Activated CD8-positive, alpha-beta T cell treated with anti-CD3 and anti-CD28 coated beads for 36 hours (primary cell): Measurements from ENCODE around the gene ITIH4. TPM values are rescaled to one million over a fixed set of nuclear protein-coding genes. Genes with fewer than 3 reads are reported as not detected.

Source experiments
- ATAC-seq: fragments of 200-7000 bp; cut with Tn5 transposase; one replicate; pipeline ENCODE4 v1.10.0; 2021; ENCODE audit warnings: mild to moderate bottlenecking, moderate library complexity
- CTCF ChIA-PET: fragments of 350-600 bp; sonication (Branson Sonifier 250); formaldehyde crosslinking; loops from one replicate; lab custom pipeline; 2021; ENCODE audit warnings: antibody characterized with exemption; lab: Charles Lee
- POLR2A ChIA-PET: fragments of 350-600 bp; sonication (Branson Sonifier 250); formaldehyde crosslinking; loops from one replicate; lab custom pipeline; 2021; ENCODE audit warnings: antibody characterized with exemption; lab: Charles Lee
- DNase-seq: peaks from one replicate; pipeline ENCODE4 v3.0.0-alpha.2; 2020
- H3K27ac Mint-ChIP-seq: one replicate; pipeline ENCODE4 v1.8.0; 2021; ENCODE audit warnings: mild to moderate bottlenecking, mixed read lengths
- H3K27me3 Mint-ChIP-seq: one replicate; pipeline ENCODE4 v1.8.0; 2021; ENCODE audit warnings: mixed read lengths
- H3K36me3 Mint-ChIP-seq: one replicate; pipeline ENCODE4 v1.8.0; 2021; ENCODE audit warnings: low read depth, mixed read lengths
- H3K4me1 Mint-ChIP-seq: one replicate; pipeline ENCODE4 v1.8.0; 2021; ENCODE audit warnings: low read depth, mixed read lengths
- H3K4me3 Mint-ChIP-seq: one replicate; pipeline ENCODE4 v1.8.0; 2021; ENCODE audit warnings: mild to moderate bottlenecking, moderate library complexity, mixed read lengths
- H3K9me3 Mint-ChIP-seq: one replicate; pipeline ENCODE4 v1.8.0; 2021; ENCODE audit warnings: mixed read lengths
- CTCF ChIP-seq: fragments of 200-600 bp; IDR thresholded peaks from one replicate; pipeline ENCODE4 v1.8.0; 2022; ENCODE audit warnings: antibody characterized with exemption, mild to moderate bottlenecking
- intact Hi-C: fragments of 100-400 bp; cut with micrococcal nuclease; formaldehyde crosslinking; loops from one replicate; pipeline ENCODE4 v1.10.0; 2022
- total RNA-seq, 2 experiments: library from RNA; stranded (reverse); gene quantifications; one replicate each; pipeline ENCODE4 v1.2.3, GENCODE V29; 2021

ITIH4 gene
- total RNA-seq, 2 experiments from 2014 or later, result 3.9 to 5.5 TPM

- ChIA-PET CTCF (interaction anchor here (0.9 to 2.2 kb wide), 3 partner anchors 11 to 37 kb away, joined by 3 to 6 read pairs (median 3); no protein-coding TSS in a partner anchor), POLR2A (no interaction called here)
- Mint-ChIP-seq H3K9me3 (no peaks in the 10 kb centered on the region), H3K36me3 (no peaks in the 10 kb centered on the region), H3K27me3 (no peaks in the 10 kb centered on the region), H3K4me3 (no peak overlapping the region), H3K4me1 (no peaks in the 10 kb centered on the region), H3K27ac (no peak overlapping the region)
- ATAC-seq, result no peak
- TF ChIP-seq CTCF, result no peak
- intact Hi-C loops, result no loop called here
- no peak for DNase-seq
Observed at GRCh38 chr3:52809149-52809548, 21.3 kb downstream of the ITIH4 start.

- H3K27ac Mint-ChIP-seq, result no peak overlapping the region
- DNase-seq (no peak), ATAC-seq (no peak)
- no peaks in the 10 kb centered on the region for H3K27me3 Mint-ChIP-seq
- TF ChIP-seq CTCF, result no peak
- CTCF ChIA-PET, result interaction anchor here (2.4 kb wide), 1 partner anchor 16 kb away, joined by 7 read pairs; no protein-coding TSS in a partner anchor
- no peaks in the 10 kb centered on the region for H3K36me3 Mint-ChIP-seq
- no peak overlapping the region for H3K4me3 Mint-ChIP-seq
- intact Hi-C loops, result no loop called here
- no peaks in the 10 kb centered on the region for H3K9me3 Mint-ChIP-seq
- H3K4me1 Mint-ChIP-seq, result no peaks in the 10 kb centered on the region
- POLR2A ChIA-PET, result no interaction called here
Observed at GRCh38 chr3:52805270-52806039, 25.0 kb downstream of the ITIH4 start.

- no peak for TF ChIP-seq CTCF
- POLR2A ChIA-PET, result no interaction called here
- no peaks in the 10 kb centered on the region for H3K4me1 Mint-ChIP-seq
Observed at GRCh38 chr3:52801839-52802238, 28.6 kb downstream of the ITIH4 start.

GRCh38 chr3:52800079-52800478 is 30.4 kb downstream of the ITIH4 start:
- ChIA-PET CTCF (interaction anchor here (0.9 to 2.6 kb wide), 6 partner anchors 18 to 59 kb away, joined by 3 to 17 read pairs (median 4); no protein-coding TSS in a partner anchor), POLR2A (no interaction called here)
- no peaks in the 10 kb centered on the region for H3K36me3 Mint-ChIP-seq
- H3K4me3 Mint-ChIP-seq, result no peak overlapping the region
- intact Hi-C loops, result no loop called here
- H3K4me1 Mint-ChIP-seq, result no peaks in the 10 kb centered on the region
- H3K27me3 Mint-ChIP-seq, result no peaks in the 10 kb centered on the region
- H3K27ac Mint-ChIP-seq, result no peak overlapping the region
- no peaks in the 10 kb centered on the region for H3K9me3 Mint-ChIP-seq
- no peak for ATAC-seq
- TF ChIP-seq CTCF, result no peak
- no peak for DNase-seq

More at GRCh38 chr3:52801839-52802238, 28.6 kb downstream of the ITIH4 start:
- no peak for ATAC-seq
- CTCF ChIA-PET, result no interaction called here
- no peak overlapping the region for H3K27ac Mint-ChIP-seq
- no peaks in the 10 kb centered on the region for H3K27me3 Mint-ChIP-seq
- no peak for DNase-seq
- intact Hi-C loops, result no loop called here
- no peaks in the 10 kb centered on the region for H3K36me3 Mint-ChIP-seq
- H3K4me3 Mint-ChIP-seq, result no peak overlapping the region
- no peaks in the 10 kb centered on the region for H3K9me3 Mint-ChIP-seq

- no peaks in the 10 kb centered on the region for H3K9me3 Mint-ChIP-seq
- H3K4me1 Mint-ChIP-seq, result no peaks in the 10 kb centered on the region
- TF ChIP-seq CTCF, result peak; percentile 67
- ChIA-PET CTCF (interaction anchor here (0.8 to 2.6 kb wide), 17 partner anchors 9 to 60 kb away, joined by 3 to 17 read pairs (median 3); no protein-coding TSS in a partner anchor), POLR2A (no interaction called here)
- H3K36me3 Mint-ChIP-seq, result no peaks in the 10 kb centered on the region
- no peak overlapping the region for H3K27ac Mint-ChIP-seq
- intact Hi-C loops, result no loop called here
- ATAC-seq (peak; percentile 45), DNase-seq (peak; percentile 43)
- H3K4me3 Mint-ChIP-seq, result no peak overlapping the region
- H3K27me3 Mint-ChIP-seq, result no peaks in the 10 kb centered on the region
Observed at GRCh38 chr3:52798978-52799476, 31.4 kb downstream of the ITIH4 start.
